AG10803 (cell line): ENCODE results near the gene PRDM4.

Experiments
- DNase-seq: peaks from one replicate; pipeline ENCODE4 v3.0.0; 2010; ENCODE audit warnings: low read depth
- H3K4me3 ChIP-seq: 2 replicates; pipeline ENCODE4 v1.5.1; 2011; ENCODE audit warnings: mild to moderate bottlenecking, low read length, control low read depth
- CTCF ChIP-seq: conservative IDR thresholded peaks from 2 replicates; pipeline ENCODE4 v1.5.1; 2011; ENCODE audit warnings: mild to moderate bottlenecking, low read length, control low read depth, inconsistent platforms

The PRDM4 gene

DNA sequence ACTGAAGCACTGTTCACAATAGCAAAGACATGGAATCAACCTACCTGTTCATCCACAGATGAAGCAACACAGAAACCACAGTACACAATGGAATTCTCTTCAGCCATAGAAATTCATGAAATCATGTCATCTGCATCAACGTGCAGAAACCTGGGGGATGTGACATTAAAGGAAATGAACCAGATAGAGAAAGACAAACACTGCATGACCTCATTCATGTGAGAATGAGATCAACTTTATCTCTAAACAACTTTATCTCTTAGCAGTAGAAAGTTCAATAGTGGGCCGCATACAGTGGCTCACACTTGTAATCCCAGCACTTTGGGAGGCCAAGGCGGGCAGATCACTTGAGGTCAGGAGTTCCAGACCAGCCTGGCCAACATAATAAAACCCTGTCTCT is 33.5 kb upstream of the PRDM4 start:
- DNase-seq, result no peak
- no peak for TF ChIP-seq CTCF
- no peak overlapping the region for H3K4me3 ChIP-seq

GRCh38 chr12:107791465-107792089 is 30.6 kb upstream of the PRDM4 start:
- no peak for TF ChIP-seq CTCF

GRCh38 chr12:107788690-107789458 is 27.9 kb upstream of the PRDM4 start:
- no peak for DNase-seq
- no peak overlapping the region for H3K4me3 ChIP-seq
- no peak for TF ChIP-seq CTCF

More at GRCh38 chr12:107791465-107792089, 30.6 kb upstream of the PRDM4 start:
- no peak for DNase-seq
- H3K4me3 ChIP-seq, result no peak overlapping the region

DNA sequence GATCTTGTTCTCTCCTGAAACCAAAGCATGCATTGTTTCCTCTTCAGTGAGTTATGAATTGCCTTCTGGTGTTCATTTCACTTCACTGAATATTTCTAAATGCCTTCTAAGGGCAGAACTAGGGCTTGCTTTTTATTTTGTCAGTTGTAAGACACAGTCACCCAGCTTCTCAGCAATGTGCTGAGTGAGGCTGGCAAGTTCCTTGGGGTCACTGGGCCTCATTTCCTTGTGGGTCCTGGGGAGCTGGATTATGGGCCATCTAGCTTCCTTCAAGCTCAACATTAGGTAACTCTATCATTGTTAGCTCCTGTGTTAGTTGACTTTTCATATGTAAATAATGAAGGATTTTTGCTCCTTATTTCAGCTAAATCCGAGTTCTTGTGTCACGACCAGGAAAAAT is 27.3 kb upstream of the PRDM4 start:
- no peak overlapping the region for H3K4me3 ChIP-seq
- no peak for DNase-seq
- no peak for TF ChIP-seq CTCF

DNA sequence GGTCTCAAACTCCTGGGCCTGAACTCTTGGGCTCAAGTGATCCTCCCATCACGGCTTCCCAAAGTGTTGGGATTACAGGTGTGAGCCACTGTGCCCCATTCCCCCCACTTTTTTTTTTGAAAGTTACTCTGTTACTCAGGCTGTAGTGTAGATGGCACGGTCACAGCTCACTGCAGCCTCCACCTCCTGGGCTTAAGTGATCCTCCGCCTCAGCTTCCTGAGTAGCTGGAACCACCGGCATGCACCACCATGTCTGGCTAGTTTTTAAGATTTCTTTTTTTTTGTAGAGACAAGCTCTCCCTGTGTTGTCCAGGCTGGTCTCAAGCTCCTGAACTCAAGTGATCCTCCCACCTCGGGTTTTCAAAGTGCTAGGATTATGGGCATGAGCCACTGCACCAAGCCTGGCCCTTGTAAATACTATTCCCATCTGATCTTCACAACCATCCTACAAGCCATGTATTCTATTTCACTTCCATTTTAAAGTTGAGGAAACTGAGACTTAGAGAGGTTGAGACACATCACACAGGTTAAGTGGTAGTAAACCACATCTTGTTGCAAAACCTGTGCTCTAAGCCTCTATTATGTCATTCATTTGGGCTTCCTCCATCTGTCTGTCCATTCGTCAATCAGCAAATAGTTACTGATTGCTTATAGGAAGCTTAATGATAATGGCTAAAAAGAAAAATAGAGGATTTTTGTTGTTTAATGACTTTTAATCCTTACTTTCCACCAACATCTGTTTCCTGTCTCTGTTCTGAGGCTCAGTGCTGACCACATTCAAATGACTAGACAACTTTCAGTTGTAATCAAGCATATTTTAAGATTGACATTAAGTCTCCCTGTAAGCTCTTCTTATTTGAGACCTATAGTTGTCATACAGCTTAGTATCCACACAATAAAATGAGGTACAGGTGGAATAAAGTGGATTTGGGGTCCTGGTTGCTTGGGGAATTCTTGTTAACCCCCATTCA is 22.8 kb upstream of the PRDM4 start:
- DNase-seq, result no peak
- TF ChIP-seq CTCF, result no peak
- no peak overlapping the region for H3K4me3 ChIP-seq

GRCh38 chr12:107782067-107782466 is 21.1 kb upstream of the PRDM4 start:
- DNase-seq, result no peak
- H3K4me3 ChIP-seq, result no peak overlapping the region
- TF ChIP-seq CTCF, result no peak
